Panc1 (cell line): ENCODE measurements around the gene FOXP4. TPM values are rescaled to one million over a fixed set of nuclear protein-coding genes. Genes with fewer than 3 reads are reported as not detected.

Experiments used
- ATAC-seq: fragments of 200-7000 bp; cut with Tn5 transposase; 2 replicates; pipeline ENCODE4 v1.9.1; 2020; ENCODE audit warnings: mild to moderate bottlenecking, moderate library complexity
- BruUV-seq: library from RNA; stranded (reverse); fragments of 400-500 nt; replicated peaks from 2 replicates; lab custom pipeline; 2021; lab: Mats Ljungman, UMichigan
- CTCF ChIA-PET: fragments of 300-600 bp; sonication (Branson Sonifier 250); formaldehyde crosslinking; loops from one replicate; lab custom pipeline; 2022; ENCODE audit warnings: antibody characterized with exemption; lab: Charles Lee
- POLR2A ChIA-PET: fragments of 300-600 bp; sonication (Branson Sonifier 250); formaldehyde crosslinking; loops from one replicate; lab custom pipeline; 2022; ENCODE audit warnings: antibody characterized with exemption; lab: Charles Lee
- DNase-seq: peaks from one replicate; pipeline ENCODE4 v3.0.0-alpha.2; 2010; ENCODE audit warnings: low read depth, low spot score
- H3K27ac ChIP-seq: 2 replicates; pipeline ENCODE4 v1.5.1; 2011; ENCODE audit warnings: mild to moderate bottlenecking, low read length, inconsistent platforms
- H3K27me3 ChIP-seq: fragments of 200-500 bp; sonication (Bioruptor generic); 2 replicates; pipeline ENCODE4 v1.6.0; 2014; ENCODE audit warnings: low read length, inconsistent platforms; ENCODE audit not compliant: control insufficient read depth, insufficient read depth
- H3K36me3 ChIP-seq: fragments of 200-500 bp; sonication (Bioruptor generic); 2 replicates; pipeline ENCODE4 v1.5.1; 2014; ENCODE audit warnings: inconsistent platforms, mild to moderate bottlenecking, low read length, moderate library complexity; ENCODE audit not compliant: control insufficient read depth, insufficient read depth
- H3K4me1 ChIP-seq: 2 replicates; pipeline ENCODE4 v1.5.1; 2011; ENCODE audit warnings: inconsistent platforms, mild to moderate bottlenecking, low read length, moderate library complexity; ENCODE audit not compliant: control insufficient read depth, insufficient read depth
- H3K4me3 ChIP-seq, 2 experiments: 2 replicates each; pipeline ENCODE4 v1.5.1; 2011 to 2012; ENCODE audit warnings: low read depth in 2 of 2, low read length in 2 of 2, mild to moderate bottlenecking in 2 of 2, inconsistent platforms in 1 of 2, moderate library complexity in 1 of 2
- H3K9me3 ChIP-seq: fragments of 200-500 bp; sonication (Bioruptor generic); 2 replicates; pipeline ENCODE4 v1.5.1; 2014; ENCODE audit warnings: low read depth, mild to moderate bottlenecking, inconsistent platforms, low read length, moderate library complexity; ENCODE audit not compliant: control insufficient read depth, insufficient read depth
- CTCF ChIP-seq: fragments of 450-650 bp; IDR thresholded peaks from 2 replicates; pipeline ENCODE4 v1.5.1; 2017; ENCODE audit warnings: mild to moderate bottlenecking
- POLR2AphosphoS5 ChIP-seq: IDR thresholded peaks from 2 replicates; pipeline ENCODE4 v1.6.1; 2012; ENCODE audit warnings: mild to moderate bottlenecking, low read depth, low read length, moderate library complexity
- REST ChIP-seq, 2 experiments: IDR thresholded peaks; 2 replicates each; pipeline ENCODE4 v1.6.1; 2011 to 2012; ENCODE audit warnings: low read depth in 2 of 2, control low read depth in 1 of 2, low read length in 1 of 2, mild to moderate bottlenecking in 1 of 2, moderate library complexity in 1 of 2; ENCODE audit not compliant: insufficient read depth in 1 of 2
- SIN3A ChIP-seq: IDR thresholded peaks from 2 replicates; pipeline ENCODE4 v1.6.1; 2012; ENCODE audit warnings: low read depth, mild to moderate bottlenecking, low read length, moderate library complexity, borderline replicate concordance; ENCODE audit not compliant: insufficient read depth
- TCF7L2 ChIP-seq: IDR thresholded peaks from 2 replicates; pipeline ENCODE4 v1.6.1; 2011; ENCODE audit warnings: mild to moderate bottlenecking, low read depth, low read length, inconsistent platforms
- in situ Hi-C: cut with HindIII; loops from 2 replicates; pipeline ENCODE4 v1.10.0; 2016; ENCODE audit warnings: low sequenced_read_pairs, low pct_unique_long_range_greater_than_20kb
- intact Hi-C: fragments of 100-400 bp; cut with micrococcal nuclease; formaldehyde crosslinking; loops from one replicate; pipeline ENCODE4 v1.10.0; 2022; ENCODE audit not compliant: unreplicated experiment
- total RNA-seq: library from RNA; stranded (reverse); gene quantifications from one replicate; pipeline ENCODE4 v1.2.1, GENCODE V29; 2021; ENCODE audit not compliant: unreplicated experiment

Gene FOXP4
- total RNA-seq, 1 experiment from 2014 or later = 30.4 TPM

GRCh38 chr6:41573985-41574384 lies 27.8 kb downstream of the FOXP4 start:
- no peak overlapping the region for H3K27ac ChIP-seq
- in situ Hi-C loops = no loop called here
- ATAC-seq = no peak

GRCh38 chr6:41575598-41575997 lies 29.4 kb downstream of the FOXP4 start:
- no TSS peak for BruUV-seq
- TF ChIP-seq POLR2AphosphoS5 (no peak), SIN3A (no peak)
- Histone ChIP-seq H3K9me3 (no peaks in the 10 kb centered on the region), H3K36me3 (no peaks in the 10 kb centered on the region; the same call in 1 of the 2 replicates), H3K27ac (no peak overlapping the region), H3K27me3 (no peaks in the 10 kb centered on the region), H3K4me1 (peaks cover 9% of the 10 kb centered on the region), H3K4me3 (no peak overlapping the region)
- CTCF ChIA-PET = no interaction called here
- ATAC-seq (no peak), DNase-seq (no peak)
- in situ Hi-C loops (no loop called here), intact Hi-C loops (no loop called here)
- POLR2A ChIA-PET = no interaction called here

More at GRCh38 chr6:41573985-41574384, 27.8 kb downstream of the FOXP4 start:
- POLR2A ChIA-PET = no interaction called here
- no peaks in the 10 kb centered on the region for H3K36me3 ChIP-seq
- CTCF ChIA-PET = no interaction called here
- no peaks in the 10 kb centered on the region for H3K9me3 ChIP-seq
- intact Hi-C loops = no loop called here
- no TSS peak for BruUV-seq
- DNase-seq = no peak
- H3K27me3 ChIP-seq = no peaks in the 10 kb centered on the region
- H3K4me3 ChIP-seq = no peak overlapping the region
- no peak for TF ChIP-seq TCF7L2
- no peak for TF ChIP-seq POLR2AphosphoS5
- no peak for TF ChIP-seq CTCF
- no peak for TF ChIP-seq SIN3A
- no peak for TF ChIP-seq REST (IDR thresholded peaks at IDR 0.05; ENCODE audit: insufficient read depth in 1 of 2, low read depth in 2 of 2, low read length in 1 of 2)
- peaks cover 9% of the 10 kb centered on the region for H3K4me1 ChIP-seq

GRCh38 chr6:41576667-41577066 lies 30.5 kb downstream of the FOXP4 start:
- intact Hi-C loops = no loop called here
- Histone ChIP-seq H3K27ac (no peak overlapping the region), H3K27me3 (no peaks in the 10 kb centered on the region), H3K4me1 (peaks cover 14% of the 10 kb centered on the region), H3K4me3 (no peak overlapping the region), H3K36me3 (no peaks in the 10 kb centered on the region; the same call in 1 of the 2 replicates), H3K9me3 (no peaks in the 10 kb centered on the region)
- no peak for ATAC-seq
- no peak for TF ChIP-seq TCF7L2
- no peak for TF ChIP-seq CTCF
- TF ChIP-seq POLR2AphosphoS5 = no peak
- TF ChIP-seq REST (IDR thresholded peaks at IDR 0.05; ENCODE audit: insufficient read depth in 1 of 2, low read depth in 2 of 2, low read length in 1 of 2) = no peak
- TF ChIP-seq SIN3A = no peak
- POLR2A ChIA-PET = no interaction called here
- no peak for DNase-seq
- in situ Hi-C loops = no loop called here
- no TSS peak for BruUV-seq
- CTCF ChIA-PET = no interaction called here
